Kidney (tissue), 14 donors: ENCODE results near the gene PNO1. TPM values are rescaled to one million over a fixed set of nuclear protein-coding genes. Genes with fewer than 3 reads are reported as not detected.

Experiments
- DNase-seq, 5 donors: peaks; one replicate each; pipeline ENCODE4 v3.0.0-alpha.2; 2013 to 2020
- FAIRE-seq: peaks from 2 replicates; lab custom pipeline; 2012; peaks lifted over from hg19 to GRCh38; lab: Jason Lieb, UNC
- H3K27ac ChIP-seq, 2 donors: one replicate each; pipeline ENCODE4 v1.7.0; 2013; ENCODE audit warnings: low read depth in 2 of 2, low read length in 2 of 2, inconsistent platforms in 1 of 2
- H3K27me3 ChIP-seq: one replicate; pipeline ENCODE4 v1.7.1; 2013; ENCODE audit warnings: low read length, inconsistent platforms; ENCODE audit not compliant: control insufficient read depth, insufficient read depth
- H3K36me3 ChIP-seq, 3 donors: one replicate each; pipeline versions ENCODE4 v1.7.0 to v1.7.1; 2013; ENCODE audit warnings: low read length in 3 of 3, control low read depth in 1 of 3, inconsistent platforms in 1 of 3; ENCODE audit not compliant: insufficient read depth in 3 of 3, control insufficient read depth in 2 of 3
- H3K4me1 ChIP-seq, 3 donors: one replicate each; pipeline versions ENCODE4 v1.7.0 to v1.7.1; 2013; ENCODE audit warnings: low read length in 3 of 3, inconsistent platforms in 1 of 3, low read depth in 1 of 3; ENCODE audit not compliant: control insufficient read depth in 2 of 3, insufficient read depth in 2 of 3
- H3K4me3 ChIP-seq, 3 donors: one replicate each; pipeline versions ENCODE4 v1.7.0 to v1.8.1; 2013; ENCODE audit warnings: low read length in 3 of 3, control low read depth in 1 of 3, inconsistent platforms in 1 of 3
- H3K9ac ChIP-seq, 3 donors: one replicate each; pipeline versions ENCODE4 v1.7.0 to v1.7.1; 2013; ENCODE audit warnings: low read length in 3 of 3, control low read depth in 1 of 3, inconsistent platforms in 1 of 3
- H3K9me3 ChIP-seq, 3 donors: one replicate each; pipeline versions ENCODE4 v1.7.0 to v1.7.1; 2013; ENCODE audit warnings: low read length in 3 of 3, control low read depth in 1 of 3, inconsistent platforms in 1 of 3; ENCODE audit not compliant: control insufficient read depth in 2 of 3, insufficient read depth in 1 of 3
- intact Hi-C: fragments of 100-400 bp; cut with DNase I; formaldehyde crosslinking; loops from one replicate; pipeline ENCODE4 v1.11.1; 2022
- polyA plus RNA-seq: library from polyadenylated mRNA; stranded (reverse); fragments of 350-450 nt; fragmentation: Illumina TruSeq; extraction: RNeasy Lipid Tissue Mini Kit (QIAGEN cat#74804); gene quantifications from one replicate; pipeline ENCODE4 v1.2.3, GENCODE V29; 2014; ENCODE audit warnings: low read depth, low replicate concordance; ENCODE audit not compliant: insufficient read depth
- total RNA-seq: library from RNA; stranded (reverse); fragmentation: NEBNext Ultra II Directional; extraction: Animal tissue kit (Norgen Biotek cat#: 25700); gene quantifications from one replicate; pipeline ENCODE4 v1.2.1, GENCODE V29; 2021
- TF ChIP-seq, protein P1 (sequence below): IDR thresholded peaks from 3 replicates; pipeline ENCODE4 v1.5.1; 2012; ENCODE audit warnings: mild to moderate bottlenecking, moderate library complexity, borderline replicate concordance; ENCODE audit not compliant: insufficient read depth; ENCODE audit errors: extremely low read depth
- donor health status: control.
- donor health status: control.
- donor health status: control.
- donor health status: control.
- donor health status: control.
- donor health status: DM: yes; HTN: yes; CAD: no.
- donor health status: Normal renal cell carcinoma (clear cell type).

PNO1 gene
- total and polyA plus RNA-seq, 2 donors from 2014 or later: 11.3 to 13.4 TPM

DNA sequence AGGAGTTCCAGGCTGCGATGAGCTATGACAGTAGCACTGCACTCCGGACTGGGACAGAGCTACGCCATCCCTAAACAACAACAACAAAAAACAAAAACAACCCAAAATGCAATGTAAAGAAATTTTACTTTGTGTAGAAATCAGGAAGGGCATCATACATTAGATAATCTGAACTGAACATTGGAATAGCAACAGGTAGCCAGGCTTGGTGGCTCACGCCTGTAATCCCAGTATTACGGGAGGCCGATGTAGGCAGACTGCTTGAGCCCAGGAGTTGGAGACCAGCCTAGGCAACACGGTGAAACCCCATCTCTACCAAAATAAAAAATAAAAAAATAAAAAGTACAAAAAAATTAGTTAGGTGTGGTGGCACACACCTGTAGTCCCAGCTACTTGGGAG is 2.1 kb upstream of the PNO1 start:
- no peak for DNase-seq
- Histone ChIP-seq H3K27ac (no peak overlapping the region), H3K4me3 (no peak overlapping the region), H3K36me3 (peaks cover 0 to 3% (median 2%) of the 10 kb centered on the region in 3 donors), H3K9me3 (no peaks in the 10 kb centered on the region), H3K4me1 (peaks cover 0 to 4% (median 4%) of the 10 kb centered on the region in 3 donors), H3K27me3 (no peaks in the 10 kb centered on the region), H3K9ac (no peak overlapping the region)
- TF ChIP-seq, protein P1, sequence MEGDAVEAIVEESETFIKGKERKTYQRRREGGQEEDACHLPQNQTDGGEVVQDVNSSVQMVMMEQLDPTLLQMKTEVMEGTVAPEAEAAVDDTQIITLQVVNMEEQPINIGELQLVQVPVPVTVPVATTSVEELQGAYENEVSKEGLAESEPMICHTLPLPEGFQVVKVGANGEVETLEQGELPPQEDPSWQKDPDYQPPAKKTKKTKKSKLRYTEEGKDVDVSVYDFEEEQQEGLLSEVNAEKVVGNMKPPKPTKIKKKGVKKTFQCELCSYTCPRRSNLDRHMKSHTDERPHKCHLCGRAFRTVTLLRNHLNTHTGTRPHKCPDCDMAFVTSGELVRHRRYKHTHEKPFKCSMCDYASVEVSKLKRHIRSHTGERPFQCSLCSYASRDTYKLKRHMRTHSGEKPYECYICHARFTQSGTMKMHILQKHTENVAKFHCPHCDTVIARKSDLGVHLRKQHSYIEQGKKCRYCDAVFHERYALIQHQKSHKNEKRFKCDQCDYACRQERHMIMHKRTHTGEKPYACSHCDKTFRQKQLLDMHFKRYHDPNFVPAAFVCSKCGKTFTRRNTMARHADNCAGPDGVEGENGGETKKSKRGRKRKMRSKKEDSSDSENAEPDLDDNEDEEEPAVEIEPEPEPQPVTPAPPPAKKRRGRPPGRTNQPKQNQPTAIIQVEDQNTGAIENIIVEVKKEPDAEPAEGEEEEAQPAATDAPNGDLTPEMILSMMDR: no peak
- intact Hi-C loops: no loop called here
- no peak for FAIRE-seq

DNA sequence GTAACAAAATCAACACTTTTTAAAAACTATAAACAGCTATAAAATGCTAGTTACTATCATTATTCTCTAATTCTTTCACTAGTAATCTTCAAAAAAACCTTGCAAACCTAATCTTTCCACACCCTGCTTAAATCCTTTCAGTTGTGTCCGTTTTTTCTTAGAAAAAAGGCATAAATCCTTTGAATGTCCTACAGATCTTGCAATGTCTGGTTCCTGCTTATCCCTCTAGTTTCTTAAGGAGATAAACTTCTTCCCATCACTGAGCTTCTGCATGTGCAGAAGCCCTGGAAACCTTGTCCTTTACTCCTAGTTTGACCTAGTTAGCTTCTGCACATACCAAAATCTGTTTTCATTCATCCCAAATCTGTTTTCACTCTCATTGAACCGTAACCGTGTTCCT is 1.3 kb upstream of the PNO1 start:
- no peak for FAIRE-seq
- intact Hi-C loops: no loop called here
- TF ChIP-seq, protein P1: no peak
- Histone ChIP-seq H3K27me3 (no peaks in the 10 kb centered on the region), H3K9ac (peak overlapping the region; percentile 68 to 88 (median 87)), H3K4me1 (peaks cover 0 to 4% (median 2%) of the 10 kb centered on the region in 3 donors), H3K9me3 (no peaks in the 10 kb centered on the region), H3K27ac (no peak overlapping the region), H3K36me3 (peaks cover 0 to 3% (median 2%) of the 10 kb centered on the region in 3 donors), H3K4me3 (peak overlapping the region; percentile 96 to 97 (median 97))
- no peak for DNase-seq

DNA sequence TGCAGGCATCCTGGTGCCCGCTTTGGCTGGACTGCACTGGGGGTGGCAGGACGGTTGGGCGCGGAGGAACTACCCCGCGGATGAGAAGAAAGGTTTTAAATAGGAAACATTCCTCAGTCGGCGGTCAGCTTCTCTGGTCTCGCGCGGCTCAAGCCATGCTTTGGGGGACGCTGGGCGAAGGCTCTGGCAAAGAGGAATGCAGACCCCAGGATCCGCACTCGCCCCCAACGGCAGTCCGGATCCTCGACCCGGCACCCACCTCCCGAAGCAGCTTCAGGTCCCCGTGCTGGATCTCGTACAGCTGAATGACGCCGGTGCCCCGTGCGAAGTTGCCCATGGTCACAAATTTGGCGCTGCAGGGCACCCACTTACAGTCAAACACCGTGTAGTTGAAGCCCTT is 686 bp upstream of the PNO1 start:
- Histone ChIP-seq H3K4me1 (peaks cover 0 to 4% (median 2%) of the 10 kb centered on the region in 3 donors), H3K4me3 (peak overlapping the region; percentile 96 to 97 (median 97)), H3K9me3 (no peaks in the 10 kb centered on the region), H3K36me3 (peaks cover 2 to 3% (median 2%) of the 10 kb centered on the region in 3 donors), H3K9ac (peak overlapping the region; percentile 68 to 88 (median 87)), H3K27ac (peak overlapping the region; percentile 99 to 100), H3K27me3 (no peaks in the 10 kb centered on the region)
- intact Hi-C loops: no loop called here
- TF ChIP-seq, protein P1: peak; percentile 1
- DNase-seq (peak in 2 of 5 donors; percentile 64 to 84), FAIRE-seq (no peak)

DNA sequence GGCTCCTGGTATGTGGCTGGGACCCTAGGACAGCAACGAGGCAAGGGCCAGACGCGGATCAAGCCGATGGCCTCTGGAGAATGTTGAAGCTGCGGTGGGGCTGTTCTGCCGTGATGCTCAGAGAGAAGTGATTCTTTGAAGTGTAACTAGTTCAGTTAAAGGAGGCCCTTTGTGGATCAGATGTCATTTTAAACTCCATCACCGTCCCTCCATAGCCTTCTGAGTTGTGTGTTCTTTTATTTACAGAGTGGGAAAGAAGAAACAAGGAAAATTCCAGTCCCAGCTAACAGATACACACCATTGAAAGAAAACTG is 403 bp downstream of the PNO1 start:
- Histone ChIP-seq H3K27me3 (no peaks in the 10 kb centered on the region), H3K27ac (peak overlapping the region; percentile 99 to 100), H3K9me3 (no peaks in the 10 kb centered on the region), H3K4me1 (peaks cover 0 to 4% (median 2%) of the 10 kb centered on the region in 3 donors), H3K4me3 (peak overlapping the region; percentile 96 to 97 (median 97)), H3K9ac (peak overlapping the region; percentile 87 to 88 (median 87)), H3K36me3 (peaks cover 2 to 11% (median 3%) of the 10 kb centered on the region in 3 donors)
- intact Hi-C loops: no loop called here
- FAIRE-seq (no peak), DNase-seq (no peak)
- TF ChIP-seq, protein P1: no peak
